Measurements from ENCODE around the gene PALB2.
A peak's percentile ranks its signal among the peaks of the same experiment; 100 is the strongest.

PALB2 gene

GRCh38 chr16:23679274-23679985, 38.3 kb upstream of the PALB2 start:
- peak overlapping the region; percentile 48 to 97 (median 78) for H3K4me3 ChIP-seq (ENCODE audit: control insufficient read depth in 1 of 7, extremely low read depth in 1 of 7, insufficient read depth in 4 of 7, low read depth in 2 of 7, low read length in 6 of 7)
- peaks cover 0 to 33% (median 22%) of the 10 kb centered on the region in 4 experiments for H3K4me1 ChIP-seq (ENCODE audit: control extremely low read depth in 1 of 4, control insufficient read depth in 4 of 4, insufficient read depth in 4 of 4, low read length in 3 of 4)
- POLR2A ChIA-PET: interaction anchor here (0.8 kb wide), 1 partner anchor 29 kb away, joined by 4 read pairs; no protein-coding TSS in a partner anchor
- DNase-seq: peak; percentile 29 to 78 (median 72)
- no peaks in the 10 kb centered on the region for H3K9me3 ChIP-seq (ENCODE audit: control extremely low read depth in 1 of 5, control insufficient read depth in 4 of 5, insufficient read depth in 2 of 5, low read depth in 1 of 5, low read length in 4 of 5)
- H3K36me3 ChIP-seq (ENCODE audit: control insufficient read depth in 4 of 4, insufficient read depth in 4 of 4, low read length in 3 of 4): peaks cover 11 to 47% (median 28%) of the 10 kb centered on the region in 4 experiments
- H3K27me3 ChIP-seq (replicated peaks in 2 of 5; ENCODE audit: control insufficient read depth in 4 of 5, insufficient read depth in 5 of 5, low read length in 4 of 5): no peaks in the 10 kb centered on the region
- 12% methylated on average over 18 of the region's 24 CpGs for WGBS (ENCODE audit: insufficient coverage)
- peak overlapping the region in 1 of 2 experiments; percentile 55 for H3K27ac ChIP-seq (ENCODE audit: insufficient read depth in 1 of 2, low read depth in 1 of 2, low read length in 2 of 2, poor library complexity in 1 of 2, severe bottlenecking in 2 of 2)
- CTCF ChIA-PET: interaction anchor here (0.6 to 1.7 kb wide), 9 partner anchors 9 to 820 kb away, joined by 3 to 8 read pairs (median 3); no protein-coding TSS in a partner anchor

- WGBS (ENCODE audit: insufficient coverage): under 1% methylated on average over 72 of the region's 75 CpGs
- Histone ChIP-seq H3K9me3 (ENCODE audit: control extremely low read depth in 1 of 5, control insufficient read depth in 4 of 5, insufficient read depth in 2 of 5, low read depth in 1 of 5, low read length in 4 of 5) (no peaks in the 10 kb centered on the region), H3K27me3 (replicated peaks in 2 of 5; ENCODE audit: control insufficient read depth in 4 of 5, insufficient read depth in 5 of 5, low read length in 4 of 5) (no peaks in the 10 kb centered on the region), H3K36me3 (ENCODE audit: control insufficient read depth in 4 of 4, insufficient read depth in 4 of 4, low read length in 3 of 4) (peaks cover 8 to 47% (median 23%) of the 10 kb centered on the region in 4 experiments), H3K4me3 (ENCODE audit: control insufficient read depth in 1 of 7, extremely low read depth in 1 of 7, insufficient read depth in 4 of 7, low read depth in 2 of 7, low read length in 6 of 7) (peak within 1 kb of the TSS; percentile 48 to 97 (median 78)), H3K27ac (ENCODE audit: insufficient read depth in 1 of 2, low read depth in 1 of 2, low read length in 2 of 2, poor library complexity in 1 of 2, severe bottlenecking in 2 of 2) (peak within 1 kb of the TSS in 1 of 2 experiments; percentile 55), H3K4me1 (ENCODE audit: control extremely low read depth in 1 of 4, control insufficient read depth in 4 of 4, insufficient read depth in 4 of 4, low read length in 3 of 4) (peaks cover 0 to 33% (median 22%) of the 10 kb centered on the region in 4 experiments)
- peak; percentile 62 to 78 (median 77) for DNase-seq
- ChIA-PET CTCF (interaction anchor here (1.1 to 1.8 kb wide), 9 partner anchors 13 to 1066 kb away, joined by 3 to 8 read pairs (median 3); no protein-coding TSS in a partner anchor), POLR2A (interaction anchor here (0.8 kb wide), 1 partner anchor 28 kb away, joined by 4 read pairs; no protein-coding TSS in a partner anchor)
These were observed 37.5 kb upstream of the PALB2 start, which contains the start of gene PLK1 for GRCh38 chr16:23678430-23679273. Gene PLK1 (plus strand): TSS chr16:23678889. CDS start chr16:23678933, 44 bp downstream.

GRCh38 chr16:23676924-23677480, 35.9 kb upstream of the PALB2 start:
- CTCF ChIA-PET: interaction anchor here (1.0 to 1.8 kb wide), 4 partner anchors 9 to 126 kb away, joined by 3 to 4 read pairs (median 4); no protein-coding TSS in a partner anchor
- Histone ChIP-seq H3K36me3 (ENCODE audit: control insufficient read depth in 4 of 4, insufficient read depth in 4 of 4, low read length in 3 of 4) (peaks cover 7 to 38% (median 20%) of the 10 kb centered on the region in 4 experiments), H3K9me3 (ENCODE audit: control extremely low read depth in 1 of 5, control insufficient read depth in 4 of 5, insufficient read depth in 2 of 5, low read depth in 1 of 5, low read length in 4 of 5) (no peaks in the 10 kb centered on the region), H3K4me1 (ENCODE audit: control extremely low read depth in 1 of 4, control insufficient read depth in 4 of 4, insufficient read depth in 4 of 4, low read length in 3 of 4) (peaks cover 0 to 33% (median 22%) of the 10 kb centered on the region in 4 experiments), H3K4me3 (ENCODE audit: control insufficient read depth in 1 of 7, extremely low read depth in 1 of 7, insufficient read depth in 4 of 7, low read depth in 2 of 7, low read length in 6 of 7) (no peak overlapping the region), H3K27me3 (replicated peaks in 2 of 5; ENCODE audit: control insufficient read depth in 4 of 5, insufficient read depth in 5 of 5, low read length in 4 of 5) (no peaks in the 10 kb centered on the region), H3K27ac (ENCODE audit: insufficient read depth in 1 of 2, low read depth in 1 of 2, low read length in 2 of 2, poor library complexity in 1 of 2, severe bottlenecking in 2 of 2) (no peak overlapping the region)
- whole genome bisulfite sequencing (ENCODE audit: insufficient coverage): 100% methylated on average over 2 of the region's 2 CpGs
- DNase-seq: no peak
- POLR2A ChIA-PET: no interaction called here

- DNase-seq: no peak
- CTCF ChIA-PET: no interaction called here
- no peak overlapping the region for H3K4me3 ChIP-seq (ENCODE audit: control insufficient read depth in 1 of 7, extremely low read depth in 1 of 7, insufficient read depth in 4 of 7, low read depth in 2 of 7, low read length in 6 of 7)
These were observed 33.0 kb upstream of the PALB2 start for GRCh38 chr16:23673971-23674614.

GRCh38 chr16:23670137-23670776, 29.1 kb upstream of the PALB2 start:
- Histone ChIP-seq H3K27ac (ENCODE audit: insufficient read depth in 1 of 2, low read depth in 1 of 2, low read length in 2 of 2, poor library complexity in 1 of 2, severe bottlenecking in 2 of 2) (no peak overlapping the region), H3K4me3 (ENCODE audit: control insufficient read depth in 1 of 7, extremely low read depth in 1 of 7, insufficient read depth in 4 of 7, low read depth in 2 of 7, low read length in 6 of 7) (no peak overlapping the region), H3K4me1 (ENCODE audit: control extremely low read depth in 1 of 4, control insufficient read depth in 4 of 4, insufficient read depth in 4 of 4, low read length in 3 of 4) (no peaks in the 10 kb centered on the region), H3K36me3 (ENCODE audit: control insufficient read depth in 4 of 4, insufficient read depth in 4 of 4, low read length in 3 of 4) (peaks cover 3 to 74% (median 53%) of the 10 kb centered on the region in 4 experiments), H3K27me3 (replicated peaks in 2 of 5; ENCODE audit: control insufficient read depth in 4 of 5, insufficient read depth in 5 of 5, low read length in 4 of 5) (no peaks in the 10 kb centered on the region), H3K9me3 (ENCODE audit: control extremely low read depth in 1 of 5, control insufficient read depth in 4 of 5, insufficient read depth in 2 of 5, low read depth in 1 of 5, low read length in 4 of 5) (no peaks in the 10 kb centered on the region)
- WGBS (ENCODE audit: insufficient coverage): 92% methylated on average over 1 of the region's 4 CpGs
- CTCF ChIA-PET: interaction anchor here (1.1 kb wide), 1 partner anchor 9 kb away, joined by 4 read pairs; no protein-coding TSS in a partner anchor
- DNase-seq: peak in 2 of 3 donors; percentile 17 to 23
- POLR2A ChIA-PET: no interaction called here

More at GRCh38 chr16:23673971-23674614, 33.0 kb upstream of the PALB2 start:
- Histone ChIP-seq H3K36me3 (ENCODE audit: control insufficient read depth in 4 of 4, insufficient read depth in 4 of 4, low read length in 3 of 4) (peaks cover 3 to 37% (median 34%) of the 10 kb centered on the region in 4 experiments), H3K27me3 (replicated peaks in 2 of 5; ENCODE audit: control insufficient read depth in 4 of 5, insufficient read depth in 5 of 5, low read length in 4 of 5) (no peaks in the 10 kb centered on the region), H3K27ac (ENCODE audit: insufficient read depth in 1 of 2, low read depth in 1 of 2, low read length in 2 of 2, poor library complexity in 1 of 2, severe bottlenecking in 2 of 2) (no peak overlapping the region), H3K9me3 (ENCODE audit: control extremely low read depth in 1 of 5, control insufficient read depth in 4 of 5, insufficient read depth in 2 of 5, low read depth in 1 of 5, low read length in 4 of 5) (no peaks in the 10 kb centered on the region), H3K4me1 (ENCODE audit: control extremely low read depth in 1 of 4, control insufficient read depth in 4 of 4, insufficient read depth in 4 of 4, low read length in 3 of 4) (peaks cover 0 to 9% (median 7%) of the 10 kb centered on the region in 4 experiments)
- 96% methylated on average over 8 of the region's 8 CpGs for WGBS (ENCODE audit: insufficient coverage)
- POLR2A ChIA-PET: no interaction called here

GRCh38 chr16:23668873-23669272, 27.8 kb upstream of the PALB2 start:
- WGBS (ENCODE audit: insufficient coverage): 96% methylated on average over 3 of the region's 4 CpGs
- no peak for DNase-seq
- Histone ChIP-seq H3K9me3 (ENCODE audit: control extremely low read depth in 1 of 5, control insufficient read depth in 4 of 5, insufficient read depth in 2 of 5, low read depth in 1 of 5, low read length in 4 of 5) (no peaks in the 10 kb centered on the region), H3K27me3 (replicated peaks in 2 of 5; ENCODE audit: control insufficient read depth in 4 of 5, insufficient read depth in 5 of 5, low read length in 4 of 5) (no peaks in the 10 kb centered on the region), H3K4me3 (ENCODE audit: control insufficient read depth in 1 of 7, extremely low read depth in 1 of 7, insufficient read depth in 4 of 7, low read depth in 2 of 7, low read length in 6 of 7) (no peak overlapping the region), H3K36me3 (ENCODE audit: control insufficient read depth in 4 of 4, insufficient read depth in 4 of 4, low read length in 3 of 4) (peaks cover 7 to 81% (median 60%) of the 10 kb centered on the region in 4 experiments), H3K4me1 (ENCODE audit: control extremely low read depth in 1 of 4, control insufficient read depth in 4 of 4, insufficient read depth in 4 of 4, low read length in 3 of 4) (no peaks in the 10 kb centered on the region), H3K27ac (ENCODE audit: insufficient read depth in 1 of 2, low read depth in 1 of 2, low read length in 2 of 2, poor library complexity in 1 of 2, severe bottlenecking in 2 of 2) (no peak overlapping the region)
- CTCF ChIA-PET: interaction anchor here (0.6 to 1.2 kb wide), 2 partner anchors 9 to 25 kb away, joined by 3 read pairs; no protein-coding TSS in a partner anchor
- POLR2A ChIA-PET: no interaction called here
